ENCODE measurements around the gene NME8.

GRCh38 chr7:37912756-37913155 lies 64.4 kb downstream of the NME8 start:
- TF ChIP-seq CTCF (IDR thresholded peaks at IDR 0.05; ENCODE audit: low read length), result no peak
- no peak for TF ChIP-seq EZH2 (optimal IDR thresholded peaks at IDR 0.05; ENCODE audit: low read depth, low read length)
